Activated CD8-positive, alpha-beta memory T cell treated with anti-CD3 and anti-CD28 coated beads, Interleukin-2, amount 50 U/mL, for 24 hours (primary cell): ENCODE measurements around the gene SHANK1.
"Not testable (repeated sequence)": the region's sequence is repeated elsewhere in the genome, so short reads cannot be mapped to it uniquely, and the experiment has no call there.

ENCODE experiments used
- DNase-seq: peaks from one replicate; pipeline ENCODE4 v3.0.0-alpha.2; 2020; ENCODE audit errors: extremely low read depth

Gene SHANK1

GRCh38 chr19:50633973-50634372, 85.6 kb downstream of the SHANK1 start:
- DNase-seq: no peak

- DNase-seq: no peak
Observed at GRCh38 chr19:50633359-50633758, 86.2 kb downstream of the SHANK1 start.

GRCh38 chr19:50632151-50632835, 87.3 kb downstream of the SHANK1 start:
- no peak for DNase-seq

- DNase-seq: no peak
Observed at GRCh38 chr19:50629801-50630200, 89.8 kb downstream of the SHANK1 start.

GRCh38 chr19:50629194-50629593, 90.4 kb downstream of the SHANK1 start:
- no peak for DNase-seq

- no peak for DNase-seq
Observed at GRCh38 chr19:50628551-50628950, 91.1 kb downstream of the SHANK1 start.

- DNase-seq: no peak
Observed at GRCh38 chr19:50628146-50628545, 91.5 kb downstream of the SHANK1 start.

GRCh38 chr19:50626795-50627194, 92.8 kb downstream of the SHANK1 start:
- DNase-seq: no peak

GRCh38 chr19:50626011-50626410, 93.6 kb downstream of the SHANK1 start:
- no peak for DNase-seq

- no peak for DNase-seq
Observed at GRCh38 chr19:50624949-50625600, 94.5 kb downstream of the SHANK1 start.

GRCh38 chr19:50620394-50620906, 99.2 kb downstream of the SHANK1 start:
- DNase-seq: not testable (repeated sequence)

- DNase-seq: not testable (repeated sequence)
Observed at GRCh38 chr19:50619184-50619583, 100.4 kb downstream of the SHANK1 start.

- not testable (repeated sequence) for DNase-seq
Observed at GRCh38 chr19:50618379-50618778, 101.2 kb downstream of the SHANK1 start.

- not testable (repeated sequence) for DNase-seq
Observed at GRCh38 chr19:50612504-50613404, 106.8 kb downstream of the SHANK1 start.
